HG02798 (cell line): ENCODE results near the gene YJEFN3.

ENCODE experiments used
- ATAC-seq: cut with Tn5 transposase; IDR thresholded peaks from one replicate; pipeline ENCODE4 v1.9.1; 2021; ENCODE audit warnings: mild to moderate bottlenecking; ENCODE audit not compliant: unreplicated experiment, poor library complexity

The YJEFN3 gene

GRCh38 chr19:19535311-19536191, 6.8 kb downstream of the YJEFN3 start:
- ATAC-seq: no peak

GRCh38 chr19:19537075-19538048, 8.7 kb downstream of the YJEFN3 start:
- ATAC-seq: no peak

- no peak for ATAC-seq
Measured at GRCh38 chr19:19538061-19538784, 9.5 kb downstream of the YJEFN3 start, which contains the start of gene CILP2. TSS of gene CILP2 (plus strand) at chr19:19538265. CDS start at chr19:19538350, 85 bp downstream.

- no peak for ATAC-seq
Measured at GRCh38 chr19:19538785-19539166, 10.1 kb downstream of the YJEFN3 start.

GRCh38 chr19:19539698-19540063, 11.0 kb downstream of the YJEFN3 start:
- no peak for ATAC-seq

- no peak for ATAC-seq
Measured at GRCh38 chr19:19540064-19540714, 11.5 kb downstream of the YJEFN3 start.

- ATAC-seq: no peak
Measured at GRCh38 chr19:19540715-19541515, 12.2 kb downstream of the YJEFN3 start.

GRCh38 chr19:19541616-19542015, 12.9 kb downstream of the YJEFN3 start:
- ATAC-seq: no peak

GRCh38 chr19:19542507-19542906, 13.8 kb downstream of the YJEFN3 start:
- ATAC-seq: no peak

GRCh38 chr19:19543101-19543500, 14.4 kb downstream of the YJEFN3 start:
- no peak for ATAC-seq

- ATAC-seq: no peak
Measured at GRCh38 chr19:19543640-19544039, 14.9 kb downstream of the YJEFN3 start.

- no peak for ATAC-seq
Measured at GRCh38 chr19:19544257-19544953, 15.7 kb downstream of the YJEFN3 start.

GRCh38 chr19:19544954-19545591, 16.4 kb downstream of the YJEFN3 start:
- ATAC-seq: no peak

GRCh38 chr19:19545707-19546106, 17.0 kb downstream of the YJEFN3 start:
- ATAC-seq: no peak

GRCh38 chr19:19546751-19547162, 18.0 kb downstream of the YJEFN3 start:
- ATAC-seq: no peak

- no peak for ATAC-seq
Measured at GRCh38 chr19:19547674-19548336, 19.1 kb downstream of the YJEFN3 start.

- no peak for ATAC-seq
Measured at GRCh38 chr19:19548915-19549759, 20.4 kb downstream of the YJEFN3 start.
